HTR-8/SVneo (cell line): ENCODE results near the gene TRNT1.

Experiments
- DNase-seq: peaks from one replicate; pipeline ENCODE4 v3.0.0; 2011; ENCODE audit warnings: low spot score, mixed read lengths; ENCODE audit not compliant: insufficient read length
- FAIRE-seq: peaks from 2 replicates; lab custom pipeline; 2011; peaks lifted over from hg19 to GRCh38; lab: Jason Lieb, UNC

The TRNT1 gene

DNA sequence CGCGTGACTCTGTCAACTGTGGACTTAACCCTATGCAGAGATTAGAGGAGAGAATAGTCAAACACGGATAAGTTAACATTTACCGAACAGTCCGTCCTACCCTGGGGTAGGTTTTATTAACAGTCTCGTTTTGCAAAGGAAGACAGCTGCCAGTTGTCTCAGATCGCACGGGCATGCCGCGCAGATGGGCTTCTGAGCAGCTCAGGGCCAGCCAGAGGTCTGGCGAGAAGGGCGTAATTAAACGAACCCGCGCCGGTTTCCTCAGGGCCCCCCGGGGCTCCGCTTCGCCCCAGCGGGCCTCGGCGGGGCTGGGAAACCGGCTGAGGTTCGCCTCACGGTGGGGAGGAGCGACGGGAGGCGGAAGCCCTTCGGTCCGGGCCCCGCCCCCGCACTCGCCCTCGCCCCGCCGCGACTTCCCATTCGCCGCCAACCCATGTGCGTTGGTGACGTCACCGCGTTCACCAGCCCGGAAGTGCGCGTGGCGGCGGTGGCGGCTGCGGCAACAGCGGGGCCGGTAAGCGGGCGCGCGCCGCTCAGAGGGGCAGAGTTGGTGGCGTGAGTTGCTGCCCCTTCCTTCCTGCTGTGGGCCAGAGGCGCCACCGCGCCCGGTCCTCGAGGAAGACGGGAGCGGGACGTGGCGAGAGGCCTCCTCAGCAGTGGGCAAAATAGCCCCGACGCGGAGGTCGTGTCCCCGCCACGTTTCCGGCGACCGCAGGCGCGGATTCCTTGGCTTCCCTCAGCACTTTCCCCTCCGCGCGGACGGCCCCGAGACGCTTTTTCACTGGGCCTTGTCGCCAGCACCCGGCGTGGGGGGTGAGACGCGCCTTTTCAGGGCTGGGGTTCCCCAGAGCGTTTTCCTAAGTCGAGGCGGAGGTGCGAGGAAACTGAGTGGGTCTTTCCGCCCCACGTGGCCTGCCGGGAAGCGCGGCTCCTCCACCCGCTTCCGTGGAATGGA, at the start of gene TRNT1:
TRNT1 (plus strand) TSS at position 464 of the 955 bp plus-strand sequence. CDS start 2,101 bp downstream, outside the sequence.
- peak; percentile 94 for DNase-seq

DNA sequence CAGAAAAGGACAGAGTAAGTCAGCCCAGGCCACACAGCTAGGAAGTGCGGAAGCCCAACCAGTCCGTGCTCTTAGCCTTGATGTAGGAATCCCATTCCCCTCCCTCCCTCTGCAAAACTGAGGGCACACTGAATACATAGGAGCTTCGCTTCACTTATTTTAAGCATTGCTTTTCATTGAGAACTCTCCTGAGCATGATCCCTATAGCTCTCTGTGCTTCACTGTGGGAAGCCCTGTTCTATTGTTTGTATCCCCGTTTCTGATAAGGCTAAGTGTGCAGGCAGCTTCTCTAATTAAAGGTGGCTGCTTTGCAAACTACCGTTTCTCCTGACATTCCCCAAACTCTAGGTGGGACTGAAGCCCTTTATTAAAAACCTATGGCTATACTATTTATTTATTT, 46.4 kb upstream of the TRNT1 start:
- FAIRE-seq: no peak
- DNase-seq: no peak

More for the DNA sequence above, at the start of gene TRNT1:
- peak; percentile 99 for FAIRE-seq

DNA sequence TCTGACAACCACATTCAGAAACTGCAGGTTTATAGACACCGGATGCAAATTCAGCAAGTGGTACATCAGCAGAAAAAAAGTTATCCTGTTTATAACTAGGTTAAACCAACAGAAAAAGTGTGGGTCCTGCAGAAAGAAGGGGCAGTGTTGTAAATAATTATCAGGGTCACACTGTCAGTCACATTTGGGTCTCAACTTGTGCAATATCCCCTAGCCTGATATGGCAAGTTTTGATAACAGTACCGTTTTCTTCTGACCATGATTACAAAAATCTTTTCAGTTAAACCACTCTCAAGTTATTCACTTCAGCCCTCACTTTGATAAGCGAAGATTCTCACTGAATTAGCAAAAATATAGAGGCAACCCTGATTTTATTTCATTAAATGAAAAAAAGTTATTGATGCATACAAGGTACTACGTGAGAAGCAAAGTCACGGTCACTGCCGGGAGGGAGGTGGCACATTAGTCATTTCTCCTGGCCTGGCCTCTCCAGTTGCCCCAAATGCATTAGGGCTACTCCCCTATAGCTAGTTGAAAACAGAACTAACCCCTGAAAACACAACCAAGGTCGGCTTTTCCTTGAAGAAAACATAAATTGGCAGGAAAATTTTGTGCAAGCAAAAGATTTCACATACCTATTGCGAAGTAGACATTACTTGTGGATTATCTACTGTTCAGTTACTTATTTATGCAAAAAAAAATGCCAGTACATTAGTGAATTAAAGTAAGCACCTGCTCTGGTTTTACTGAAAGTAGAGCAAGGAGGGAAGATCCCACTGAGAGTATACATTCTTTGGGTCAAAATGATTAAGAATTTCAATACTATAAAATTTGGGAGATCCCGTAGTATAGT, 45.1 kb upstream of the TRNT1 start:
- DNase-seq (no peak), FAIRE-seq (no peak)

DNA sequence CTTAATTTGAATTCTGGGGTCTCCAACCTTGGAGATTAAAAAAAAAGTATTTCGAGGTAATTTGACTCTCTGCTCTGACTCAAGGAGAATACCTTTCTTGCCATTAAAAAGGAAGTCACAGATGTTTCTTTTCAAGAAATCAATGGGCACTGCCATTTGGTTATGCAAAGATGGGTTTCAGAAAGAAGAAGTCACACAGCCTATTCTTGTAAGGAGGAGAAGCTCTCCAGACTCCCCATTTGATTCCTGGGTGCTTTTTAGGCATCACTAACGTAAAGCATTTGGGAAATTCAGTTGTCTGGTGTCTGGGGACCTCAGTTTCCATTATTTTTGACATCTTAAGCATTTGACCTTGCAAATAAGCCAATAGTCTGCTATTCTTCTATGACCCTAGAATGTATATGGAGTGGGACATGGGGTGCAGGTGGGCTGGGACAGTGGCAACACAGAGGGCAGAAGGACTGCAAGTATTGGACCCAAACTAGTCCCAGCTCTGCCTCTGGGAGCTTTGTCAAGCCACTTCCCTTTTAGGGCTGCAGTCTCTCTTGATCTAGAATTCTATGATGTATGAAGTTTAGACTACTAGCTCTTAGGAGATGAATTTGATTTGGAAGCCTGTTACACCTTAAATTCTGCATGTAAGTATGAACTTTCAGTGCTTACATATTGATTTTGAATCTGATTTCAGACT, 44.4 kb upstream of the TRNT1 start:
- DNase-seq: no peak
- no peak for FAIRE-seq

DNA sequence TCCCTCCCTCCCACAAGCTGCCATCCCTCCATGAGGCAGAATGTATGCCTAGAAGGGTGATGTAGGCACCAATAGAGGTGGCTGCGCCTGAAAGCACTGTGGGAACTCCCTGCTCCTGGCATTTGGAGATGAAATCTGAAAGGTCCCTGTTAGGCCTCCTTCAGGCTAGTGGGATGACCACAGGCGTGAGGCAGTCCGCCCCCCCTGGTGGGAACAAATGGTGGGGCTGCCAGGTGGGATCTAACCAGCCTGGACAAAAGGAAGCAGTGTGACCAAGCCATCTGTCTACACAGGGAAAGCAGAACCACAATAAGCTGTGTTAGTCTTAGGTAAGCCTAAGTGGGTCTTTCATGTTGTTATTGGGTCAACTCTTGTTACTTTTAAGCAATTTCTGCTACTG, 41.9 kb upstream of the TRNT1 start:
- FAIRE-seq (no peak), DNase-seq (no peak)

DNA sequence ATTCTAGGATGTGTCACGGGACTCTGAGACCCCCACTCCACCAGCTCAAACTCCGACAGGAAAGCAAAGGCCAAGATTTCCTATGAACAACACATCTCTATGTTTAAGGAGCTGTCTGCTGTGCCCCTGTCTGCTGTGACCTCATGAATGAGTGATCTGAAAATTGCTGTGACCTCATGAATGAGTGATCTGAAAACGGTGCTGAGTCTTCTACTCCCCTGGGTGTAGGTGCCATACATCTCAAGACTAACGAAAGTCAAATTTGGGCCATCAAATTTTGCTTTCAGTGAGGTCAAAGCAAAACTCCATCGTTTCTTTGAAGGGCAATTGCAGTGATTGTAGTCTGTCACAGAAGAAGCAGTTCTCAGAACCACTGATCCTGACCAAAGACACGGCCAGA, 41.0 kb upstream of the TRNT1 start:
- DNase-seq (no peak), FAIRE-seq (no peak)

DNA sequence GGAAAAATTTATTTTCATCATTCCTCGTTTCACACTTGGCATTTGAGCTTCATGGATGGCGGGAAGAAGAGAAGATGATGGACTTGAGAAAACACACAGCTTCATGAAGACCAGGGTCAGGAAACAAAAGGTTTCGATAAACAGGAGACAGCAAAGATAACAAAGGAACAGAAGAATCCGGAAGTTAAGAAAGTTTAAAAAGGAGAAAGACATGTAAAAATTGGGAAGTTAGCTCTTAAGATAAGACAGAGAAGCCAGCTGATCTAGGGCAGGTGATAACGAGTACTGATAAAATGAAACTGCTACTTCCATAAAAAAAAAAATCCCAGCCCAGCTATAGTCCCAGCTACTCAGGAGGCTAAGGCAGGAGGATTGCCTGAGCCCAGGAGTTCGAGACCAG, 40.5 kb upstream of the TRNT1 start:
- DNase-seq (no peak), FAIRE-seq (no peak)

DNA sequence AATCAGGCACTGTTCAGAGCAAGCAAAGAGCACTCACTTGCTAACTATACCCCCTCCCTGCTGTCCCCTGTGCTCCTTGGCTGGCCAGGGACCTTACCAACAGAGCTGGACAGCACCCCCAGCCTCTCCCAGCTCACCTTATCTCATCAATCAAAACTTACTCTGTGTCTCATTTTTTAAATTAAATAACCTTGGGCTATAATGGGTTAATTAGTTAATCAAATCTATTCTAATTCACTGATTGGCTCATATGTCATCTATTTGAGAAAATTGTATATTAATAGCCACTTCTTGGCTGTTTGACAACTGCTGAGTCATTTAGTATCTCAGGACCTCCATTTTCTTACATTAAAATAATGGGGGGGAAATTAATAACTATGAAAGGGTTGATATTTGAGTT, 39.5 kb upstream of the TRNT1 start:
- DNase-seq (no peak), FAIRE-seq (no peak)

DNA sequence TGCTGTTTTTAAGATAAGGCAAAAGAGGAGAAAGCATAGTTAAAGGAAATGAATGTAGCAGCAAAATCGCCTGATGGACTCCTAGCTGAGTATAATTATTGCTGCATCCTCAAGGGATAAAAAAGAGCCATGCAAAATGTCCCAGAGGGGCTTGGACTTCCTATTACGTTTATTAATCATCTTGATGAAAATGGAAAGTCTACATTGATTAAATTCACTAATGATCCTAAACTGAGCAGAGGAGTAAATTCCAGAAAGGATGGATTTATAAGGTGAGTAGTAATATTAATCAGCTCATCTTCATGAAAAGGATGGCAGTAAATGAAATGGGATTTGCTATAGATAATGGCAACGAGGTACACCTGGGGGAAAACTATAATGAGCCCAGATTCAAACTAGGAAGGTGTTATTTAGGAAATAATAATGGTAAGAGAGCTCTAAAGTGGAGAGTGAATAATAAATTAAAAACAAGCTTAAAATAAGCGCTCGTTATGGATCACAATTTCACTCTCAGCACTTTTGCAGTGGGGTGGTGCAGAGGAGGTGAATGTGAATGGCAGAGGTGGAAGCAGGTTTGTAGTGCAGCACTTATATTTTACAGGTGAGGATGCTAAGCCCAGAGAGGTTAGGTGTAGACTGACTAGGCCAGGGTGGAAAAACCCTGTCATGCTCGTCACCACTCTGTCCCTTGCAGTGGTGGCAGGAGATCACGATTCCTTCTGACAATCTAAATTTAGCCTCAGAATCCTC, 38.8 kb upstream of the TRNT1 start:
- FAIRE-seq: no peak
- no peak for DNase-seq

DNA sequence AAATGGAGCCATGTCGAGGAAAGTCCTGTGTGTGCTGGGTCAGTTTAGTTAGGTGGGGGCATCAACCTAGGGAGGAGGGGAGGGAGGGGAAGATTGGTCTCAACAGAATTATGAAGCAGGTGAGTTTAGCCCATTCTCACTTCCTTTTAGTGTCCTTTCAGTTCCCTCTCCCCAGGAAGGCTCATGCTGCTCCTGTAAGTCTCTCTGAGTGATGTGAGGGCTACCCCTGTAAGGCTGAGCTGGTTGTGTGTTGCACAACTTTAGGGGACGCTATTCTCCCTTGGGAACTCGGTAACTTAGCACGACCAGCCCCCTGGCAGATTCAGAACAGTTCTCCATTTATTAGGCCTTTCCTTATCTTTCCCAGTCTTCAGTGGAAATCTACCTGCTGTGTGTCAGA, 37.7 kb upstream of the TRNT1 start:
- no peak for DNase-seq
- no peak for FAIRE-seq

DNA sequence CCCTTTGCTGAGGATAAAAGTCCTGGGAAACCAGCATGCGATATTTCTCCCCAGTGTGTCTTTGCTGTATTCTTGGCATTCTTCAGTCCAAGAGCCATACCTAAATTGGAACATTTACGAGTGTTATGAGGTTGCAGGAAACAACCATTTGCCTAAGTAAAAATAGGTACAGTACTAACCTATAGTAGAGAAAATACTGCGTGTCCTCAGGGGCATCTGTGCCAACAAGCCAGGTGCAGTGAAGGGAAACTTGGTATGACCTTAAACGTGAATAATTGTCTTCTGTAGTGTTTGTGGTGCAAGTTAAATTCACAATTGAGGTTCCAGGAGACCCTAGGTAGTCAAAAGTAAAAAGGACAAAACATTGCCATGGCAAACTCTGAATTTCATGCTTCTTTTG, 28.8 kb upstream of the TRNT1 start:
- DNase-seq: no peak
- no peak for FAIRE-seq

DNA sequence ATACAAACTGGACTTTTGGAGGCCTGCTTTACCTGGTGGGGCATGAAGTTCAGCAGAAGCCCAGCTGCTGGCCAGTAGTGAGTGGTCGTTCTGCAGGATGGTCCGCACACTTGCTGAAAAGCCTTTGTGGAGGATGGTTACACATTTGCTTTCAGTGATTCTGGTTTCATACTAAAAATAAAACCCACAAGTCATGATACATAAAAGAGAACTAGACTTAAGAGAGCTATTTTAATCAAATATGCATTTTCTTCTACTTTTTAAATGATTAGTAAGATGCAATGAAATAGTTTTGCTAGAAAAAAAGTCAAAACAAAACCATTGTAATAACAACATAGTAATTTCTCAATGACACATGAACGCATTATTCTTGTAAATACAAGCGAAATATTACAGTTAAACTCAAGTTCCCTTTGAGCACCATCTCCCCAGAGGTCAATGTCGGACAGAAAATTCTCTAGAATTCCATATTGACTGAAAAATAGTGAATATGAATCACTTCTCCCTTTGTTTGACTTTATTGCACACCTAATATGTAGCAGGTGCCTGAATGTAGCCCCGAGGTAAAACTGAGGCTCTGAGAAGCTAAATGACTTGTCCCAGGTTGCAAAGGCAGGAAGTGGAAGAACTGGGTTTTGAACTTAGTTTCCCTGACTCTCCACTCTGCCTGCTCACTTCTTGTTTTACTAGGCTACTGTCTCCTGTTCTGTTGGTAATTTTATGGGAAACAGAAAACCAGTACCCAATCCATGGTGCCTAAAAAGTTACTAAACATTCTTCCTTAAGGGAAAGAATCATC, 24.9 kb upstream of the TRNT1 start:
- DNase-seq (no peak), FAIRE-seq (no peak)

DNA sequence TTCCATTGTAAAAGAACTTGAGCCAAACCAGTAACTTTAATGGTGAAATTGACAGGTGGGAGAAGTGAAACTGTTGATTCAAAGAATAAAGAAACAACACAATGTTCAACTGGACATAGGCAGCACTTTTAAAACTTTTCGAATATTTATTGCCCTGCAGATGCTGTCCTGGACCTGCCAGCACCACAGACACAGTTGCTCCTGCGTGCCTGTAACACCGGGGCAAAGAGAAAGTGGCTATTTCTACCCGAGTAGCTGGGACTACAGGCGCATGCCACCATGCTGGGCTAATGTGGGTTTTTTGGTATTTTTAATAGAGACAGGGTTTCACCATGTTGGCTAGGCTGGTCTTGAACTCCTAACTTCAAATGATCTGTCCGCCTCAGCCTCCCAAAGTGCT, 24.0 kb upstream of the TRNT1 start:
- DNase-seq (no peak), FAIRE-seq (no peak)

DNA sequence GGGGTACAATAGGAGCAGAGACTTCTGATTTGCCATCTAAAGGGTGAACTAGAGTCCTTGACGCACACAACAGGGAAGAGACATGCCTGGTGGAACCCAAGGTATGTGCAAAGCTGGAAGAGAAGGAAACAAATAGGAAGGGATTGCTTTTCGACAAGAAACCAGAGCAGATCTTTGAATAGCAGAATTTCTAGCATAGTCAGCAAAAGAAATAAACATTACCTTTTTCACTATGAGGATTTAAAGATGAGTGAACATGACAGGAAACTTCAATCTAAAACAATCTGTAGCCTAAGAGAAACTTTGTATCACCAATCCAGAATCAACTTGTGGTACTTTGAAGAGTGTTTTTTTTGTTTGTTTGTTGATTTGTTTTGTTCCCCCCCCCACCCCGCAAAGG, 21.5 kb upstream of the TRNT1 start:
- DNase-seq: no peak
- FAIRE-seq: no peak

DNA sequence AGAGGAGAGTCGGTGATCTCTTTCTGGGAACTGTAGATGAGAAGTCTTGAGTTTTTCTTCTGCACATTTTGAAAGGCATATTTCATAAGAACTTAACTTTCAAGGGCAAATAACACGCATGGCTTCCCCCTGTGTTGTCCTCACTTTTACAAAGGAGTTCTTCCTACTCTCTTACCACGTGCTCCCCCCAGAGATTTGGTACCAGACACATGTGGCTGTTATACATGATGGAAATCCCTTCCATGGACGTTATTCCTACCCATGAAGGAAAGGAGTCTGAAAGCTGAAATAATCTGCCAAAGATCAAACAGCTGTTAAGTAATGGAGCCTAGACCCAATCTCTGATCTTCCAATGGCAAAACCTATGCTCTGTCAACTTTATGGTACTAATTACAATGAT, 20.9 kb upstream of the TRNT1 start:
- DNase-seq (no peak), FAIRE-seq (no peak)

DNA sequence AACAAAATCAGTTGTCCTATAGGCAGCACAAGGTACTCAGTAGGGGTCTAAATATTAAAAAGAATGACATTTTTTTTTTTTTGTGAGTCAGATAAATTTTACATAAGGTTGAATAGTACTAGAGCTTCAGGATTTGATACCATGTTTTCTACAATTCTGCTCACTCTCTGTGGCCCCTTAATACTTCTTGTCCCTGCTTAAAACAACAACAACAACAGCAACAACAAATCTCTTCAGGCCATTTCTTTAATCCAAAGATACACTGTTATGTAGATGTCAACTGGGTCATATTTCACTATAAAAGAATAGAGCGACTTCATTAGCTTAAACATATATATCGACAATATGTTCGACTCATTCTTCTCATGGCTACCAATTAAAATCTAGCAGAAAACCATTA, 19.6 kb upstream of the TRNT1 start:
- FAIRE-seq (no peak), DNase-seq (no peak)

DNA sequence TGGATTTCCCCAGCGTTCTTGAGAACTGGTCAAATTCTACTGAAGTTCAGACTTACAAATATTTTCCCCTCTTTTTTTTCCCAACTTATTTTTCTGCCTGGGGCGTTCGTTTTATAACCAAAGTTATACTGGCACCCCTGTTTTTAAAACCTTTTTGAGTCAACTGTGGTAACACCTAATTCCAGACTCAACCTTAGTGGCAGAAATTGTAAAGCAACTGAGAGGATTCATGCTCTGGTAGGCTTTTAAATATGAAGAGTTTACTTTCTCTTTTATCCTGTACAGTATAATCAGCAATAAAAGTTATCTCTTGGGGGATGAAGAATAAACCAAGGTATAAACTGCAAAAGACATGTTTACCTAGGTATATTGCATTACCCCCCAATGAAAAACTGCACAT, 18.9 kb upstream of the TRNT1 start:
- FAIRE-seq (no peak), DNase-seq (no peak)

DNA sequence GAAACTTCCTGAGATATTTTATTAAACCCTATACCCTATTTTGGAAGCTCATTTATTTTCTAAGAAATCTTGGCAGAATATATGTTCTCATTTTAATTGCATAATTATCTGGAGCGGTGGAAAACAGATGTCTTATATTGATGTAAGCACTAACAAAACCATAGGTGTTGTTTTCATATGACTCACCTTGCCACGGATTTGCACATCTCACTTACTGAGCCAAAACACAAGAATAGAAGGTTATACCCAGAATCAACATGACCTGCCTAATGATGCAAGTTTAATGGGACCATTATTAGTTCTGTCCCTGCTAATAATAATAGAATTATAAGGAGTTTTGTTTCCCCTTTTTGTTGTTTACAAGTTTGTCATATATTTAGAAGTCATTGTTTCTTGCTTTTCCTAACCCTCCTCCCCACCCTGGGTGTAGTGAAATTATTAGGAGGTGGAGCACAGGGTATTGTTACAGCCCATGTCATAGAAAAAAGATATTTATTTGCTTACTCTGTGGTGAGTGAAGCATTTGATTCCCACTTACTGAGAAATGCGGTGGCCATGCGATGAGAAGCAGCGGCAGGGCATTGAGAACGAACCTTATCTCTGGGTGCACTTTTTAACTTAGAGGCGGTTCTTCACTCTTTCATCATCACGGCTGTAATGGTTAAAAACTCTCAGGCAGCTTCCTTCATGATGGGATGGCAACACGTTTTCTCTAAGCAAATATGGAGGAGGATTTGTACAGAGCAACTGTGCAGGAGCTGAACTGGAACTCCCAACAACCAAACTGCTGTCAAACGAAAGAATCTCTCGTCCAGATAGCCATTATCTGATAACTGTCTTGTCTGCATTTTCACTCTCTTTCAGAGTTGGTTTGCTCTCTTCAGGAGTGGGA, 17.1 kb upstream of the TRNT1 start:
- no peak for FAIRE-seq
- DNase-seq: no peak
